ENCODE data around the gene GAS7.

The GAS7 gene

GRCh38 chr17:10208604-10209193 lies 10.3 kb upstream of the GAS7 start:
- no peak for TF ChIP-seq CTCF (IDR thresholded peaks at IDR 0.05; ENCODE audit: insufficient read depth, low read length, missing control alignments)
- no peak for DNase-seq (ENCODE audit: low read depth, low spot score)
- ChIA-PET POLR2A (no interaction called here), CTCF (interaction anchor here (0.7 to 3.4 kb wide), 6 partner anchors 14 to 87 kb away, joined by 3 to 13 read pairs (median 3); no protein-coding TSS in a partner anchor)
- no peak overlapping the region for H3K4me3 ChIP-seq (ENCODE audit: low read depth, low read length)

GRCh38 chr17:10207153-10207552 lies 8.7 kb upstream of the GAS7 start:
- H3K4me3 ChIP-seq (ENCODE audit: low read depth, low read length), result no peak overlapping the region
- ChIA-PET POLR2A (no interaction called here), CTCF (interaction anchor here (3.4 kb wide), 1 partner anchor 19 kb away, joined by 13 read pairs; no protein-coding TSS in a partner anchor)
- no peak for TF ChIP-seq CTCF (IDR thresholded peaks at IDR 0.05; ENCODE audit: insufficient read depth, low read length, missing control alignments)
- DNase-seq (ENCODE audit: low read depth, low spot score), result no peak

GRCh38 chr17:10205549-10206185 lies 7.3 kb upstream of the GAS7 start:
- H3K4me3 ChIP-seq (ENCODE audit: low read depth, low read length), result no peak overlapping the region
- TF ChIP-seq CTCF (IDR thresholded peaks at IDR 0.05; ENCODE audit: insufficient read depth, low read length, missing control alignments), result no peak
- CTCF ChIA-PET, result no interaction called here
- POLR2A ChIA-PET, result no interaction called here
- no peak for DNase-seq (ENCODE audit: low read depth, low spot score)

DNA sequence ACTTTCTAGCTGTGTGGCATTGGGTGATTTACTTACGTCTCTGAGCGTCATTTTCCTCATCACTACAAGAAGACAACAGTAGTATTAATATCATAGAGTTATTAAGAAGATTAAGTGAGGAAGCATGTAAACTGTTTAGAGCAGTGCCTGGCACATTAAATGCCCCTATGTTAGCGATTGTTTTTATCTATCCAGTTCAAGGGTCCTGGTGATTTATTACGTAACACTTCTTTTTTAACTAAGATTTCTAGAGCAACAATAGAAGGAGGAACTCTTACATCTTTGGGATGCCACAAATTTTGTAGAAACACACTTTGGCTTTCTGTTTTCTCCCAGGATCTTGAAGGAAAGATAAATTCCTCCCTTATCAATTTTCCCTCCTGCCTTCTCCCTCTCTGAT lies 3.3 kb upstream of the GAS7 start:
- no peak for TF ChIP-seq CTCF (IDR thresholded peaks at IDR 0.05; ENCODE audit: insufficient read depth, low read length, missing control alignments)
- H3K4me3 ChIP-seq (ENCODE audit: low read depth, low read length), result no peak overlapping the region
- ChIA-PET POLR2A (no interaction called here), CTCF (no interaction called here)
- no peak for DNase-seq (ENCODE audit: low read depth, low spot score)

- ChIA-PET CTCF (interaction anchor here (1.6 kb wide), 1 partner anchor 38 kb away, joined by 3 read pairs; no protein-coding TSS in a partner anchor), POLR2A (no interaction called here)
- no peak for DNase-seq (ENCODE audit: low read depth, low spot score)
These were observed 2.2 kb upstream of the GAS7 start for GRCh38 chr17:10200645-10201044.

More at GRCh38 chr17:10200645-10201044, 2.2 kb upstream of the GAS7 start:
- H3K4me3 ChIP-seq (ENCODE audit: low read depth, low read length), result no peak overlapping the region
- TF ChIP-seq CTCF (IDR thresholded peaks at IDR 0.05; ENCODE audit: insufficient read depth, low read length, missing control alignments), result no peak
